SH-SY5Y (cell line): ENCODE data around the gene CEBPG.

ENCODE experiments used
- GATA2 ChIP-seq: IDR thresholded peaks from 2 replicates; pipeline ENCODE4 v1.6.1; 2011; ENCODE audit warnings: mild to moderate bottlenecking, low read depth, low read length
- GATA3 ChIP-seq: IDR thresholded peaks from 2 replicates; pipeline ENCODE4 v1.6.1; 2011; ENCODE audit warnings: low read depth, mild to moderate bottlenecking, low read length, moderate library complexity

DNA sequence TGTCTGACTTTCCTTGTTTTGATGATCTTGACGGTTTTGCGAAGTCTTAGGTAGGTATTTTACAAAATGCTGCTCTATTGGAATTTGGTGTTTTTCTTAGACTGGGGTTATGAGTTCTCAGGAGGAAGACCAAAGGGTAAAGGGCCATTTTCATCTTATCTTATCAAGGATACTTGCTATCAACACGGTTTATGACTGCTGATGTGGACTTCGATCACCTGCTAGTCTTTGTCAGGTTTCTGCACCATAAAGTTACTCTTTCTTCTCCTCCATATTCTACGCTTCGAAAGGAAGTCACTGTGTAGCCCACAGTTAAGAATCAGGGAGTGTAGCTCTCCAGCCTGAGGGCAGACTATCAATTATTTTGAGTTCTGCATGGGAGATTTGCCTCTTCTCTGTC is 7.4 kb upstream of the CEBPG start:
- TF ChIP-seq GATA2 (no peak), GATA3 (no peak)
